Caki2 (cell line): ENCODE results near the gene KIAA1217. TPM values are rescaled to one million over a fixed set of nuclear protein-coding genes. Genes with fewer than 3 reads are reported as not detected.
"Not testable (repeated sequence)": the region's sequence is repeated elsewhere in the genome, so short reads cannot be mapped to it uniquely, and the experiment has no call there.

ENCODE experiments used
- DNase-seq: peaks from one replicate; pipeline ENCODE4 v3.0.0-alpha.2; 2015; ENCODE audit warnings: low read depth
- in situ Hi-C: cut with HindIII; loops from 2 replicates; pipeline ENCODE4 v1.10.0; 2016; ENCODE audit warnings: low sequenced_read_pairs, low pct_unique_long_range_greater_than_20kb, mixed read lengths
- total RNA-seq: library from RNA; depleted of rRNA; stranded (reverse); fragments of >200 nt; shearing (Covaris generic); gene quantifications from 2 replicates; pipeline ENCODE4 v1.2.3, GENCODE V29; 2014; ENCODE audit warnings: low replicate concordance

KIAA1217 gene
- total RNA-seq, 1 experiment from 2014 or later = 0.95 TPM

- no peak for DNase-seq
- in situ Hi-C loops = no loop called here
Observed at GRCh38 chr10:24462889-24463552, 254.1 kb downstream of the KIAA1217 start.

DNA sequence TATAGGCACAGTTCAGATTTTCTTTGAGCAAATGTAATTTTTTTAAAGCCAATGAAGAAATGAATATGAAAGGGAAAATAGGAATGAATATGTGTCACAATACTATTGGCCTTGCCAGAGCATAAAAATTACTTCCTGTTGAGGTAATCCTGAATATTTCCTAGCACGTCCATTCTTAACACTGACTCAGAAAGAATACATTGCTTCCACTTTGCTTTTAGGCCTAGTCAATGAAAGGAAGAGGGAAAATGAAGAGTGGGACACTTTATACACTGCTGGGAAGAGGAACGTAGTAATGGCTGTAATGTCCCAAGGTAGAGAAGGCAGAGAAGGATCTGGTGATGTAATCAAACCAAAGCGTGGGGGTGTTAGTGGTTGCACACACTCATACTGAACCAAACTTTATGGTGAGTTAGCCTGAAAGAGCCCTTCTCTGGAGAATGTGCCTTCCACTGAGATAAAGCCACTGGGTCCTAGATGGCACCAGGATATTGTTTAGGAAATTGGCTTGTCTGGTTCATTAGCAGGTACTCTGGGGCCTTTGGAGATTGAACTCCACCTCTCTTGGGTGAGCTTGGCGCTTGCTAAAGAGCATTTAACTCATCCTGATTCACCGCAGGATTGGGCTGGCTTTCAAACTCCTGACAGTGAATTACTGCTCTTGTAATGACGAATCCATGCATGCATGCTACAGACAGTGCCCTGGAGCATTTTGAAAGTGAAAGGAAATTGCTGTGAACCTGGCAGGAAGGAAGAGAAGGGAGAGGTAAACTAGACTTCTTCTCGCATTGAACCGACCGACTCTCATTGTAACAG, 254.9 kb downstream of the KIAA1217 start:
- peak; percentile 83 for DNase-seq
- in situ Hi-C loops = no loop called here

DNA sequence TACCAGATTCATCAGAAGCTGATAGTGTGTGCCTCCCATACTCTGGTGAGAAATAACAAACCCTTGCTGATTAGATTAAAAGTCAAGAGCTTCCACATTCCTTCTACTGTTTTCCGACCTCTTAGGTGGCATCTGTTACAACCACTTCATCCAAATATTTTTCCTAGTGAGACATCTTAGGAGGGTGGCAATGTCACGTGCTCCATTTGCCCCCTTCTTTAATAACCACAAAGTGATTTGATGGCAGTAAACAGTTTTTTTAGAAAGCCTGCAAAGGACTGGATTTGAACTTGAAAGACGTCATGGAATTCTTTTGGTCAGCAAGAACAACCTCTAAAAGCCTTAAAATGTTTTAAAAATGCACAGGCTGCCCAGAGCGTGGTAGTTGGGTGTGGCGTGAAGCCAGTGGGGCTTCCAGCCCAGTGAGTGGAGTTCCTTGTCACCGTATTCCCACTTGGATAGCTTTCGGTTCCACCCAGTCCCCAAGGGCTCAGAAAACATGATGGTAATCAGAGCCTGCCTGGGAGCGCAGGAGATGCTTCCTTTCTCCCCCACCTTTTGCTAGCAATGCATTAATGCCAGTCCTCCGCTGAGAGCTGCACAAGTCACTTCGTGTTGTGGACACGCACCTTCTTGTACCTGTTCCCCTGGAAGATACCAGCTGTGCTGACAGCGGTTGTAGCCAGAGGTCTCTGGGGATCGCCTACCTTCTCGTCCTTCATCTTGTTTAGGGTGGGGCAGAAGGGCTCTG, 256.4 kb downstream of the KIAA1217 start:
- in situ Hi-C loops = no loop called here
- peak; percentile 77 for DNase-seq

GRCh38 chr10:24465891-24466818, 257.2 kb downstream of the KIAA1217 start:
- peak; percentile 93 for DNase-seq
- in situ Hi-C loops = no loop called here

- peak; percentile 39 for DNase-seq
- in situ Hi-C loops = no loop called here
Observed at GRCh38 chr10:24467136-24467535, 258.2 kb downstream of the KIAA1217 start.

GRCh38 chr10:24467605-24468004, 258.7 kb downstream of the KIAA1217 start:
- peak; percentile 30 for DNase-seq
- in situ Hi-C loops = no loop called here

DNA sequence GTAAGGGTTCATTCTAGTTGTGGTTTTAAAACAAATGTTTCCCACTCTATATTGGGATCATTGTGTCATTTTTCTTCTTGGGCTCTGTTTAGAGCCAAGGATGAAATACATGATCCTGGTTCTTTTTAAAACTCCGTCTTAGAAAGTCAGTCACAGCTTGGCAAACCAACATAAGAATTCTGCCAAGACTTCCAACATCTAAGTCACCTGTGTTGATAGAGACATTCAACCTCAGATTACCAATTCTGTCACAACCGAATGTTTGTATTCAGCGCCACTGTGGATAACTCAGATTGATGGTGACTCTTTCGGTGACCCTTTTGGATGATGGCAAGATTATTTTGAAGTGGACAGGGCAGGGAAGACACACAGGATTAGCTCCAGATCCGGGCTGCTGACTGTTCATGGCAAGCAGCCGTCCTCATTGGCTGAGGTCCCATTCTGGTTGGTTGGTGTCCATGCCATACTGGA, 259.4 kb downstream of the KIAA1217 start:
- no peak for DNase-seq
- in situ Hi-C loops = no loop called here

DNA sequence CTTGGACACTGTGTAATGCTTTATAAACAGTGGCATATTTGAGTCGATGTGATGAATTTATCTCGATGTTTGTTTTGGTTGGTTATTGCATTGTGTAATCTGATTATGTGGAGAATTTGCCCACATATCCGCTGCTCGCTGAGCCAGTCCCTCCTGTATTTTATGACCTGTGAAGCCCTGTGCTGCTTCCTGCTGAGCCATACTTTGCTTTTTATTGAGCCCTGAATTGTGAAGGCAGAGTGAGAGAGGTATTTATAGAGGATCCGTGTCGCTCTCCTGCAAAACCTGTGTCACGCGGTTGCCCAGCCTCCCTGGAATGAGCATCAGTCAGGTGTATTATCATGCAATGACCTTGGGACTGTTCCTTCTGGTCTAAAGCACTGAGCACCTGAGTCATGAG, 261.1 kb downstream of the KIAA1217 start:
- in situ Hi-C loops = no loop called here
- DNase-seq = peak; percentile 81

DNA sequence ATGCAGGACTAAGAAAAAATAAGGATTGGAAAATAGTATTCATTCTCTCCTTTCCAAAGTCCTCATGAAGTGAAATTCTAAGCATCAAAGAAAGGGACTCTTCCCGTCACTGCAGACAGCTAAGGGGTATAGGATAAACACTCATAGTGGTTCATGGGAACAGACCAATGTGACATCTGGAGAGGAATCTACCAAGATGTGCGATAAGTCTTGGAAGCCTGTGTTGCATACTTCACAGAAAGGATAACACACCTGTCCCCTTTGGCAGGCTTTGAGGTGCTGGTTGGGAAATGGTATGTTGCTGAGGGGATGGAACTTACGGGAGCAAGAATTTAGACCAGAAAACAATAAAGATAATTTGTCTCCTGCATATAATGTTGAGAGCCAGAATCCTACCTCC, 266.7 kb downstream of the KIAA1217 start:
- no peak for DNase-seq
- in situ Hi-C loops = no loop called here

DNA sequence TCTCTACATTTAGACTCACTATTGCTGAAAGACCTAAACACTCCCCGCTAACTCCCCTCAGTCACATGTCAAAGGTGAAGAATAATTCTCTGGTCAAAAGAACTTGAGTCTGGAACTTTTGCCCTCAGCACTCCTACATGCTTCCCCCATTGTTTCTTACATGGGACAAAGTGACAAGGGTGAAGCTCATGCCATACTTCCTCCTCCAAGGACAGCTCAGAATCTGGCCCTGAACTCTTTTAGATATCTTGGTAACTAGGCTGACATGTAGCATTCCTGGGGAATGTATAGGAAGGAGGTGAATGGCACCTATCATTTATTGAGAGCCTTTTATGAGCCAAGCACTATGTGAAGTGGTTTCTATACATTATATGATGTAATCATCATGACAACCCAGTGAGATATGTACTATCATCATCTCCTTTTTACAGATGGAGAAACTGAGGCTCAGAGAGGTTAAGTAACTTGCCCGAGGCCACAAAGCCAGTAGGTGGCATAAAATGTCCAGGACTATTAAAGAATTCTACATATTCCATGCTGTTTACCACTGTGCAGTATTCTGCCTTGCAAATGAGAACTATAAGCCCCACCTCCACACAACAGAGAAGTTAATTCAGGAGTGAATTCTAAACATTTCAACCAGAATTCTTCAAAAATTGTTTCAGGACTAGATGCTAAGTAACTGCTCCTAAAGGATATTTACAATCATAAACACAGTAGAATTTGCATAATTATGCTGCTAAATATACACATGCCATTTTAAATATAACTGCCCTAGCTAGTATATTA, 268.2 kb downstream of the KIAA1217 start:
- in situ Hi-C loops = no loop called here
- no peak for DNase-seq

DNA sequence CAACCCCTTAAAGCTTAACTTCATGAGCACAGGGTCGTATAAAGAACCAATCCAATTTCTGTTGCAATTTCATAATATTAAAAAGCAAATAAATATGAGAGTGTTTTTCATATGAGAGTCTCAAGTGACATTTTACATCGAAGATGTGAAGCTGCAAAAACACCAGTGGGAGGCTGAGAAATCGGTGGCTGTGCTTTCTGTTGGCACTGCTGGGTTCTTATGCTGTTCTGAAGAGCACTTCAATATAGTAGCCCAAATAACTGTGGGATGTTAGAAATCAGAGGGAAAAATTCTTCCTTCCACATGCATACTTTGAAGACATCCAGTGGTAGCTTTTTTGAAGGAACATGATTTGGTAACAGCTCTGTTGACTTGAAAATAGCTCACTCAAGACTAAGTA, 269.0 kb downstream of the KIAA1217 start:
- no peak for DNase-seq
- in situ Hi-C loops = no loop called here

DNA sequence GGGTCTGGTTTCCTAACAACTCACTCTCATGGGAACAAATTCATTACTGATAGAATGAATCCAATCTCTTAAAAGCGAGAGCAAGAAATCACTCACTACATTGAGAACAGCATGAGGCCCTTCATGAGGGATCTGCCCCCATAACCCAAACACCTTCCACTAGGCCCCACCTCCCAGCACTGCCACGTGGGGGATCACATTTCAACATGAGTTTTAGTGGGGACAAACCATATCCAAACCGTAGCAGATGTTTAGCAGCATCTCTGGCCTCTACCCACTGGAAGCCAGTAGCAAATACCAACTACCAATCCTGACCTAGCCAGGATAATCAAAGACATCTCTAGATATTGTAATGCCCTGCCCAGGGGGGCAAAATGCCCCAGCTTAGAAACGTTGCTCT, 270.9 kb downstream of the KIAA1217 start:
- in situ Hi-C loops = no loop called here
- DNase-seq = no peak

DNA sequence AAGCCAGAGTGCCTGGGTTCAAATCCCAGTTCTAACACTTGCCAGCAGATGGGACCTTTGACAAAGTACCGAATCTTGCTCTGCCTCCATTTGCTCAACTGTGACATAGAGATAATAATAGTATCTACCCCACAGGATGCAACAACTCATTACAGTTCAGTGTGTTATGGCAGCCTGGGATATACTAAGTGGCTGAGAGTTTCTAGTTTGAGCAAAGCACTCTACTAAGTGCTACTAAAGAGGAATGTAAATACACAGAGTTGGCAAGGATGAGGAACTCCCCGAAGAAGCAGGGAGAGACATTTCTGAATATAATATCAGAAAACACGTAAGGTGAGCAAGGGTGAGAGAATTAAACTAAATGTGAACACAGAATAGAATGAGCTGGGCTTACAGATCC, 271.5 kb downstream of the KIAA1217 start:
- no peak for DNase-seq
- in situ Hi-C loops = no loop called here

GRCh38 chr10:24481241-24481640, 272.3 kb downstream of the KIAA1217 start:
- in situ Hi-C loops = no loop called here

DNA sequence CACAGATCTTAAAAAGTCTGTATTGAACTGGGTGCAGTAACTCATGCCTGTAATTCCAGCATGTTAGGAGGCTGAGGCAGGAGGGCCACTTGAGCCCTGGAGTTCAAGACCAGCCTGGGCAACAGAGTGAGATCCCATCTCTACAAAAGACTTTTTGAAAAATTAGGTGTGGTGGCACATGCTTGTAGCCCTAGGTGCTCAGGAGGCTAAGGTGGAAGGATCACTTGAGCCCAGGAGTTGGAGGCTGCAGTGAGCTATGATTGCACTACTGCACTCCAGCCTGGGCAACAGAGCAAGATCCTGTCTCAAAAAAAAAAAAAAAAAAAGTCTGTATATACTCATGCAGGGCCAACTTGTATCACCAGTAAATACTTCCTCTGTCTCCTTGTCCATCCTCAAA, 273.8 kb downstream of the KIAA1217 start:
- in situ Hi-C loops, DNase-seq: not testable (repeated sequence)

More at GRCh38 chr10:24481241-24481640, 272.3 kb downstream of the KIAA1217 start:
- DNase-seq = no peak

GRCh38 chr10:24483701-24484100, 274.8 kb downstream of the KIAA1217 start:
- DNase-seq = peak; percentile 65
- in situ Hi-C loops = no loop called here

DNA sequence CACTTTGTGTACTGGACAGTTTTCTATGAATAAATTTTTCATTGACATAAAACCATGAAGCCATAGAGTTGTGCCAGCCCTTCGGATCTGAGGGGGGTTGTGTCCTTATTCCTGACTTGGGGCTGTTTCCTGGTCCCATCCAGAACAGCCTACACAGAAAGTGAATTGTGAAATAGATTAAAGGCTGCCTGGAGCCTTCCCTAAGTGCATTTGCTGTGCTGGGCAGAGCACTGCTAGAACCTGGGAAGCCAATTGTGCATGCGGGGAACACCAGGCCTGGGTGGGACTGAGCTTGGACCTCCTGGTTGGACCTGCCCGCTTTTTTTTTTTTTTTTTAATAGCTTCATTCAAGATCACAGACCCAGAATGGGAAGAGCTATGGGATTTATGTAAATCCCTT, 275.8 kb downstream of the KIAA1217 start:
- in situ Hi-C loops = no loop called here
- no peak for DNase-seq
